ENCODE data around the gene STAG1. TPM values are rescaled to one million over a fixed set of nuclear protein-coding genes. Genes with fewer than 3 reads are reported as not detected.

The STAG1 gene
- total RNA-seq, 2 experiments from 2014 or later = 34.1 to 36.2 TPM

GRCh38 chr3:136432685-136433084, 319.5 kb downstream of the STAG1 start:
- ChIA-PET CTCF (no interaction called here), POLR2A (no interaction called here)
- H3K27ac Mint-ChIP-seq = no peak overlapping the region
- H3K4me1 Mint-ChIP-seq = no peaks in the 10 kb centered on the region
- DNase-seq = no peak
- no peaks in the 10 kb centered on the region for H3K27me3 Mint-ChIP-seq
- H3K9me3 Mint-ChIP-seq = no peaks in the 10 kb centered on the region
- no peak overlapping the region for H3K4me3 Mint-ChIP-seq
- peaks cover 12% of the 10 kb centered on the region for H3K36me3 Mint-ChIP-seq (ENCODE audit: low read depth)

- CTCF ChIA-PET = no interaction called here
- POLR2A ChIA-PET = no interaction called here
- H3K4me1 Mint-ChIP-seq = no peaks in the 10 kb centered on the region
- H3K27ac Mint-ChIP-seq = no peak overlapping the region
- DNase-seq = no peak
- H3K4me3 Mint-ChIP-seq = no peak overlapping the region
- H3K9me3 Mint-ChIP-seq = no peaks in the 10 kb centered on the region
- H3K27me3 Mint-ChIP-seq = no peaks in the 10 kb centered on the region
- H3K36me3 Mint-ChIP-seq (ENCODE audit: low read depth) = peaks cover 12% of the 10 kb centered on the region
Observed at GRCh38 chr3:136428167-136428566, 324.0 kb downstream of the STAG1 start.

GRCh38 chr3:136427236-136427635, 324.9 kb downstream of the STAG1 start:
- no peak overlapping the region for H3K27ac Mint-ChIP-seq
- H3K36me3 Mint-ChIP-seq (ENCODE audit: low read depth) = peaks cover 7% of the 10 kb centered on the region
- ChIA-PET POLR2A (no interaction called here), CTCF (no interaction called here)
- DNase-seq = no peak
- no peak overlapping the region for H3K4me3 Mint-ChIP-seq
- H3K9me3 Mint-ChIP-seq = no peaks in the 10 kb centered on the region
- no peaks in the 10 kb centered on the region for H3K27me3 Mint-ChIP-seq
- no peaks in the 10 kb centered on the region for H3K4me1 Mint-ChIP-seq

GRCh38 chr3:136414476-136414875, 337.7 kb downstream of the STAG1 start:
- H3K27ac Mint-ChIP-seq = no peak overlapping the region
- H3K9me3 Mint-ChIP-seq = no peaks in the 10 kb centered on the region
- H3K27me3 Mint-ChIP-seq = no peaks in the 10 kb centered on the region
- POLR2A ChIA-PET = no interaction called here
- peaks cover 21% of the 10 kb centered on the region for H3K36me3 Mint-ChIP-seq (ENCODE audit: low read depth)
- DNase-seq = no peak
- H3K4me1 Mint-ChIP-seq = no peaks in the 10 kb centered on the region
- CTCF ChIA-PET = no interaction called here
- no peak overlapping the region for H3K4me3 Mint-ChIP-seq

- POLR2A ChIA-PET = no interaction called here
- no peak for DNase-seq
- H3K27ac Mint-ChIP-seq = no peak overlapping the region
- peaks cover 12% of the 10 kb centered on the region for H3K36me3 Mint-ChIP-seq (ENCODE audit: low read depth)
- H3K27me3 Mint-ChIP-seq = no peaks in the 10 kb centered on the region
- H3K4me1 Mint-ChIP-seq = no peaks in the 10 kb centered on the region
- H3K4me3 Mint-ChIP-seq = no peak overlapping the region
- H3K9me3 Mint-ChIP-seq = no peaks in the 10 kb centered on the region
- CTCF ChIA-PET = interaction anchor here (0.9 kb wide), 1 partner anchor 19 kb away, joined by 3 read pairs; no protein-coding TSS in a partner anchor
Observed at GRCh38 chr3:136412307-136412706, 339.9 kb downstream of the STAG1 start.

GRCh38 chr3:136409549-136409948, 342.6 kb downstream of the STAG1 start:
- H3K4me3 Mint-ChIP-seq = no peak overlapping the region
- H3K9me3 Mint-ChIP-seq = no peaks in the 10 kb centered on the region
- no peak overlapping the region for H3K27ac Mint-ChIP-seq
- POLR2A ChIA-PET = no interaction called here
- CTCF ChIA-PET = interaction anchor here (1.3 to 1.8 kb wide), 2 partner anchors 17 to 343 kb away, joined by 4 to 7 read pairs; partner anchors contain the start of gene STAG1
- no peak for DNase-seq
- no peaks in the 10 kb centered on the region for H3K4me1 Mint-ChIP-seq
- H3K36me3 Mint-ChIP-seq (ENCODE audit: low read depth) = peaks cover 11% of the 10 kb centered on the region
- no peaks in the 10 kb centered on the region for H3K27me3 Mint-ChIP-seq

GRCh38 chr3:136404056-136404455, 348.1 kb downstream of the STAG1 start:
- ChIA-PET CTCF (interaction anchor here (0.6 to 0.9 kb wide), 2 partner anchors 100 to 628 kb away, joined by 3 read pairs; no protein-coding TSS in a partner anchor), POLR2A (no interaction called here)
- Mint-ChIP-seq H3K27ac (no peak overlapping the region), H3K9me3 (no peaks in the 10 kb centered on the region), H3K27me3 (no peaks in the 10 kb centered on the region), H3K4me3 (no peak overlapping the region), H3K36me3 (ENCODE audit: low read depth) (peaks cover 6% of the 10 kb centered on the region), H3K4me1 (no peaks in the 10 kb centered on the region)
- DNase-seq = no peak

- peaks cover 2% of the 10 kb centered on the region for H3K36me3 Mint-ChIP-seq (ENCODE audit: low read depth)
- H3K27me3 Mint-ChIP-seq = no peaks in the 10 kb centered on the region
- H3K4me1 Mint-ChIP-seq = no peaks in the 10 kb centered on the region
- no peak overlapping the region for H3K4me3 Mint-ChIP-seq
- ChIA-PET POLR2A (no interaction called here), CTCF (interaction anchor here (1.2 kb wide), 1 partner anchor 355 kb away, joined by 11 read pairs; the partner anchor contains the start of gene STAG1)
- H3K9me3 Mint-ChIP-seq = no peaks in the 10 kb centered on the region
- no peak overlapping the region for H3K27ac Mint-ChIP-seq
- no peak for DNase-seq
Observed at GRCh38 chr3:136396916-136397315, 355.3 kb downstream of the STAG1 start.

GRCh38 chr3:136390574-136390973, 361.6 kb downstream of the STAG1 start:
- H3K9me3 Mint-ChIP-seq = no peaks in the 10 kb centered on the region
- ChIA-PET POLR2A (no interaction called here), CTCF (interaction anchor here (0.6 to 4.0 kb wide), 13 partner anchors 21 to 625 kb away, joined by 3 to 93 read pairs (median 4); partner anchors contain the start of gene STAG1)
- H3K4me3 Mint-ChIP-seq = no peak overlapping the region
- no peak for DNase-seq
- no peak overlapping the region for H3K27ac Mint-ChIP-seq
- no peaks in the 10 kb centered on the region for H3K36me3 Mint-ChIP-seq (ENCODE audit: low read depth)
- H3K27me3 Mint-ChIP-seq = no peaks in the 10 kb centered on the region
- peaks cover 2% of the 10 kb centered on the region for H3K4me1 Mint-ChIP-seq

GRCh38 chr3:136387031-136387430, 365.1 kb downstream of the STAG1 start:
- ChIA-PET CTCF (interaction anchor here (1.1 to 4.4 kb wide), 2 partner anchors 365 to 627 kb away, joined by 3 to 25 read pairs; partner anchors contain the start of gene STAG1), POLR2A (no interaction called here)
- Mint-ChIP-seq H3K4me1 (peaks cover 7% of the 10 kb centered on the region), H3K36me3 (ENCODE audit: low read depth) (no peaks in the 10 kb centered on the region), H3K27ac (no peak overlapping the region), H3K27me3 (no peaks in the 10 kb centered on the region), H3K9me3 (no peaks in the 10 kb centered on the region), H3K4me3 (no peak overlapping the region)
- DNase-seq = no peak

GRCh38 chr3:136385457-136385856, 366.7 kb downstream of the STAG1 start:
- Mint-ChIP-seq H3K27ac (no peak overlapping the region), H3K36me3 (ENCODE audit: low read depth) (no peaks in the 10 kb centered on the region), H3K9me3 (no peaks in the 10 kb centered on the region), H3K4me1 (peaks cover 5% of the 10 kb centered on the region), H3K4me3 (no peak overlapping the region), H3K27me3 (no peaks in the 10 kb centered on the region)
- CTCF ChIA-PET = interaction anchor here (4.4 kb wide), 1 partner anchor 367 kb away, joined by 25 read pairs; the partner anchor contains the start of gene STAG1
- no peak for DNase-seq
- POLR2A ChIA-PET = no interaction called here

GRCh38 chr3:136381051-136381450, 371.1 kb downstream of the STAG1 start:
- ChIA-PET POLR2A (no interaction called here), CTCF (interaction anchor here (1.0 to 1.4 kb wide), 3 partner anchors 25 to 372 kb away, joined by 3 read pairs; no protein-coding TSS in a partner anchor)
- H3K9me3 Mint-ChIP-seq = no peaks in the 10 kb centered on the region
- DNase-seq = no peak
- no peak overlapping the region for H3K27ac Mint-ChIP-seq
- H3K27me3 Mint-ChIP-seq = no peaks in the 10 kb centered on the region
- H3K36me3 Mint-ChIP-seq (ENCODE audit: low read depth) = peaks cover 14% of the 10 kb centered on the region
- H3K4me3 Mint-ChIP-seq = no peak overlapping the region
- H3K4me1 Mint-ChIP-seq = peaks cover 5% of the 10 kb centered on the region

- H3K4me3 Mint-ChIP-seq = no peak overlapping the region
- H3K27ac Mint-ChIP-seq = no peak overlapping the region
- CTCF ChIA-PET = interaction anchor here (1.4 kb wide), 1 partner anchor 29 kb away, joined by 3 read pairs; no protein-coding TSS in a partner anchor
- POLR2A ChIA-PET = no interaction called here
- peaks cover 14% of the 10 kb centered on the region for H3K36me3 Mint-ChIP-seq (ENCODE audit: low read depth)
- no peaks in the 10 kb centered on the region for H3K27me3 Mint-ChIP-seq
- H3K4me1 Mint-ChIP-seq = peaks cover 5% of the 10 kb centered on the region
- DNase-seq = no peak
- no peaks in the 10 kb centered on the region for H3K9me3 Mint-ChIP-seq
Observed at GRCh38 chr3:136380530-136380929, 371.6 kb downstream of the STAG1 start.

- peaks cover 28% of the 10 kb centered on the region for H3K36me3 Mint-ChIP-seq (ENCODE audit: low read depth)
- H3K4me3 Mint-ChIP-seq = no peak overlapping the region
- CTCF ChIA-PET = no interaction called here
- H3K9me3 Mint-ChIP-seq = no peaks in the 10 kb centered on the region
- no peak overlapping the region for H3K27ac Mint-ChIP-seq
- H3K4me1 Mint-ChIP-seq = no peaks in the 10 kb centered on the region
- no peak for DNase-seq
- POLR2A ChIA-PET = no interaction called here
- no peaks in the 10 kb centered on the region for H3K27me3 Mint-ChIP-seq
Observed at GRCh38 chr3:136378011-136378410, 374.2 kb downstream of the STAG1 start.

Data from activated CD4-positive, alpha-beta memory T cell treated with anti-CD3 and anti-CD28 coated beads, Interleukin-2, amount 10 ng/mL, durations not matched to agents 7 days and 5 days (primary cell).